ENCODE results near the gene OXTR.

DNA sequence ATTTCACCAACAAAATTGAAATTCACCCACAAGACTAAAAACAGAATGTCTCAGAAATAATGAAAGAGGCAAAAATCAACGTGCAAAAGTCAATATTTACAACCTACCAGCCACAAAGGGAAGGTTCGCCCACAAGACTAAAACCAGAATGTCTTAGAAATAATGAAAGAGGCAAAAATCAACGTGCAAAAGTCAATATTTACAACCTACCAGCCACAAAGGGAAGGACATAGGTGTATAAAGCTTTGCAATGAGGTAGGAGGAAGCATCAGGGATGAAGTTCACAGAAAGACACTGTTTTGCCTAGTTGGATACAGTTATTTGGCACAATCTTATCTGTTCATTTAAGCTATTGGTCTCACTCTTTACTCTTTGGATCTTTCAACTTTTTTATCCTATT is 14.3 kb downstream of the OXTR start:
- TF ChIP-seq POLR2A (IDR thresholded peaks at IDR 0.05; ENCODE audit: low read depth, low read length) (no peak), POLR2AphosphoS5 (IDR thresholded peaks at IDR 0.05; ENCODE audit: low read depth, low read length) (no peak), TAF1 (IDR thresholded peaks at IDR 0.05; ENCODE audit: borderline replicate concordance, low read depth, low read length) (no peak)

Measured in GM12892 (cell line).